ENCODE results near the gene ERC2. TPM values are rescaled to one million over a fixed set of nuclear protein-coding genes. Genes with fewer than 3 reads are reported as not detected.

Gene ERC2
- total and polyA plus RNA-seq, 2 of the 13 experiments (the other 11 are each of a cell fraction or from before 2014, with no cell fraction given), result 0.16 to 0.22 TPM

GRCh38 chr3:55855311-55855710 lies 613.0 kb downstream of the ERC2 start (continued):
- TF ChIP-seq ZNF280D (CRISPR knock-in tag; IDR thresholded peaks at IDR 0.05) (no peak), ZNF569 (CRISPR knock-in tag; IDR thresholded peaks at IDR 0.05; ENCODE audit: borderline replicate concordance) (no peak), FOXA3 (CRISPR knock-in tag; IDR thresholded peaks at IDR 0.05) (no peak), ZNF33B (CRISPR knock-in tag; IDR thresholded peaks at IDR 0.05) (no peak), MEF2D (CRISPR knock-in tag; IDR thresholded peaks at IDR 0.05) (no peak), CCAR2 (optimal IDR thresholded peaks at IDR 0.05; ENCODE audit: low read depth, low read length) (no peak), ZNF317 (CRISPR knock-in tag; IDR thresholded peaks at IDR 0.05) (no peak)

GRCh38 chr3:55854494-55854893 lies 613.8 kb downstream of the ERC2 start:
- Histone ChIP-seq H3K4me2 (ENCODE audit: low read depth, low read length) (no peak overlapping the region), H3K27me3 (ENCODE audit: control insufficient read depth in 1 of 2, insufficient read depth in 2 of 2, low read length in 2 of 2) (no peaks in the 10 kb centered on the region), H3K4me1 (ENCODE audit: insufficient read depth, low read length) (no peaks in the 10 kb centered on the region), H3K79me2 (ENCODE audit: insufficient read depth, low read length) (no peaks in the 10 kb centered on the region), H2AFZ (ENCODE audit: low read length) (no peak overlapping the region), H3K9me3 (ENCODE audit: low read length) (no peaks in the 10 kb centered on the region), H4K20me1 (ENCODE audit: insufficient read depth, low read length) (no peaks in the 10 kb centered on the region), H3K4me3 (replicated peaks in 1 of 3; ENCODE audit: insufficient read depth in 1 of 3, low read depth in 2 of 3, low read length in 3 of 3) (no peak overlapping the region), H3K9ac (ENCODE audit: insufficient read depth, low read depth, low read length) (no peak overlapping the region), H3K36me3 (replicated peaks in 1 of 2; ENCODE audit: control insufficient read depth in 1 of 2, insufficient read depth in 2 of 2, low read length in 2 of 2) (no peaks in the 10 kb centered on the region), H3K27ac (ENCODE audit: extremely low read length, insufficient read depth, low read length) (no peak overlapping the region)
- no peak for FAIRE-seq
- intact Hi-C loops (cut with micrococcal nuclease; ENCODE audit: unreplicated experiment), result no loop called here
- ChIA-PET CTCF (ENCODE audit: low intra/inter-chr PET ratio, low total read pairs) (no interaction called here), POLR2A (no interaction called here)
- no peak for ATAC-seq
- BruUV-seq (replicated peaks), result no TSS peak
- WGBS (ENCODE audit: low lambda C conversion rate), result 18% methylated on average over 5 of the region's 5 CpGs
- in situ Hi-C loops (cut with HindIII; ENCODE audit: extremely low pct_ligation_motif_present, low pct_unique_long_range_greater_than_20kb), result no loop called here
- no peak for DNase-seq (ENCODE audit: low spot score)
- TF ChIP-seq ZNF367 (CRISPR knock-in tag; IDR thresholded peaks at IDR 0.05; ENCODE audit: borderline replicate concordance) (no peak), ZFAT (CRISPR knock-in tag; conservative IDR thresholded peaks at IDR 0.05) (no peak), CSRNP2 (CRISPR knock-in tag; conservative IDR thresholded peaks at IDR 0.05; ENCODE audit: low read depth) (no peak), SNRNP70 (IDR thresholded peaks at IDR 0.05; ENCODE audit: low read depth, low read length) (no peak), ZNF317 (CRISPR knock-in tag; IDR thresholded peaks at IDR 0.05) (no peak), SRSF4 (IDR thresholded peaks at IDR 0.05; ENCODE audit: low read depth, low read length, poor library complexity, severe bottlenecking) (no peak), ATM (IDR thresholded peaks at IDR 0.05; ENCODE audit: borderline replicate concordance) (no peak), PATZ1 (CRISPR knock-in tag; IDR thresholded peaks at IDR 0.05) (no peak), MAZ (IDR thresholded peaks at IDR 0.05; ENCODE audit: borderline replicate concordance, low read depth, low read length) (no peak), MAZ (CRISPR knock-in tag; IDR thresholded peaks at IDR 0.05; ENCODE audit: low read depth) (no peak), AGO2 (optimal IDR thresholded peaks at IDR 0.05; ENCODE audit: low read depth, low read length) (no peak), ZNF460 (CRISPR knock-in tag; IDR thresholded peaks at IDR 0.05; ENCODE audit: borderline replicate concordance) (no peak), ZKSCAN5 (CRISPR knock-in tag; IDR thresholded peaks at IDR 0.05) (no peak)
